IPS-11a (cell line): Measurements from ENCODE around the gene MMP14.
"Not testable (repeated sequence)": the region's sequence is repeated elsewhere in the genome, so short reads cannot be mapped to it uniquely, and the experiment has no call there.

ENCODE experiments used
- H3K4me3 ChIP-seq: one replicate; pipeline ENCODE4 v1.5.1; 2013; ENCODE audit warnings: low read depth, low read length, control low read depth

MMP14 gene

GRCh38 chr14:22856428-22856827, 20.0 kb downstream of the MMP14 start:
- no peak overlapping the region for H3K4me3 ChIP-seq

GRCh38 chr14:22860377-22860776, 24.0 kb downstream of the MMP14 start:
- H3K4me3 ChIP-seq = not testable (repeated sequence)

GRCh38 chr14:22861651-22862050, 25.3 kb downstream of the MMP14 start:
- no peak overlapping the region for H3K4me3 ChIP-seq

DNA sequence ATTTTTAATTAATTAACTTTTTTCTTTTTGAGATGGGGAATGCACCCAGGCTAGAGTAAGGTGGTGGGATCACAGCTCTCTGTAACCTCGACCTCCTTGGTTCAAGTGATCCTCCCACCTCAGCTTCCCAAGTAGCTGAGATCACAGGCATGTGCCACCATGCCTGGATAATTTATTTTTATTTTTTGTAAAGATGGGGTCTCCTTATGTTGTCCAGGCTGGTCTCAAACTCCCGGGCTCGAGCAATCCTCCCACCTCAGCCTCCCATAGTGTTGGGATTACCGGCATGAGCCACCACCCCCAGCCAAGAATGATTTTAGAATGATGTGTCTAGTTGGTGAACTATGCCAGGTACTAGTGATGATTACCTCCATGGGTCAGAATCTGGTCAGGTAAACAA, 28.6 kb downstream of the MMP14 start:
- H3K4me3 ChIP-seq = no peak overlapping the region

GRCh38 chr14:22865424-22866405, 29.3 kb downstream of the MMP14 start:
- H3K4me3 ChIP-seq = no peak overlapping the region

- H3K4me3 ChIP-seq = no peak overlapping the region
Observed at GRCh38 chr14:22866874-22867273, 30.5 kb downstream of the MMP14 start.

GRCh38 chr14:22870811-22871223, 34.4 kb downstream of the MMP14 start:
- H3K4me3 ChIP-seq = peak overlapping the region; percentile 84

- H3K4me3 ChIP-seq = peak within 1 kb of the TSS; percentile 84
Observed at GRCh38 chr14:22871224-22872032, 35.0 kb downstream of the MMP14 start, which contains the start of gene LRP10. LRP10 (plus strand) TSS chr14:22871740; CDS start chr14:22872304, 564 bp downstream.

DNA sequence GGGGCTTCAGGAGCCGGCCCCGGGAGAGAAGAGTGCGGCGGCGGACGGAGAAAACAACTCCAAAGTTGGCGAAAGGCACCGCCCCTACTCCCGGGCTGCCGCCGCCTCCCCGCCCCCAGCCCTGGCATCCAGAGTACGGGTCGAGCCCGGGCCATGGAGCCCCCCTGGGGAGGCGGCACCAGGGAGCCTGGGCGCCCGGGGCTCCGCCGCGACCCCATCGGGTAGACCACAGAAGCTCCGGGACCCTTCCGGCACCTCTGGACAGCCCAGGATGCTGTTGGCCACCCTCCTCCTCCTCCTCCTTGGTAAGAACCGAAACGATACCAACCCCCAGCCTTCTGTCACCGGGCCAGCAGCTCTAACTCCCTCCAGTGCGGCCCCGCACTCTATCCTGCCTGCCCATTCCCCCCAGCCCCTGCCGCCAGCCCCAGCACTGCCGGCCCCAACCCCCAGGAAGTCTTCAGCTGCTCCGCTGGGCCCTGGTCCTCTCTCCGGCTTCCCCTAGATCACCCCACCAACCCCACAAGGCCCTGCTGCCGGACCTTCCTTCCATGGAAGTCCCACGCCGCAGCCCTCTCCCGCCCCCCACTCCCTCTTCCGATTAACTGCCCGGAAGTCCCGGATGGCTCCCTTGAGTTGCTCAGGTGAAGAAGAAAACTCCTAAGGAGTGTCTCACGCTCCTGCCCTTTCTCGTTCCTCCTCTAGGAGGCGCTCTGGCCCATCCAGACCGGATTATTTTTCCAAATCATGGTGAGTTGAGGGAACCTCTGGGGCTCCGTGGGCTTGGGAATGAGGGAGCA, 35.8 kb downstream of the MMP14 start:
- peak overlapping the region; percentile 84 for H3K4me3 ChIP-seq

DNA sequence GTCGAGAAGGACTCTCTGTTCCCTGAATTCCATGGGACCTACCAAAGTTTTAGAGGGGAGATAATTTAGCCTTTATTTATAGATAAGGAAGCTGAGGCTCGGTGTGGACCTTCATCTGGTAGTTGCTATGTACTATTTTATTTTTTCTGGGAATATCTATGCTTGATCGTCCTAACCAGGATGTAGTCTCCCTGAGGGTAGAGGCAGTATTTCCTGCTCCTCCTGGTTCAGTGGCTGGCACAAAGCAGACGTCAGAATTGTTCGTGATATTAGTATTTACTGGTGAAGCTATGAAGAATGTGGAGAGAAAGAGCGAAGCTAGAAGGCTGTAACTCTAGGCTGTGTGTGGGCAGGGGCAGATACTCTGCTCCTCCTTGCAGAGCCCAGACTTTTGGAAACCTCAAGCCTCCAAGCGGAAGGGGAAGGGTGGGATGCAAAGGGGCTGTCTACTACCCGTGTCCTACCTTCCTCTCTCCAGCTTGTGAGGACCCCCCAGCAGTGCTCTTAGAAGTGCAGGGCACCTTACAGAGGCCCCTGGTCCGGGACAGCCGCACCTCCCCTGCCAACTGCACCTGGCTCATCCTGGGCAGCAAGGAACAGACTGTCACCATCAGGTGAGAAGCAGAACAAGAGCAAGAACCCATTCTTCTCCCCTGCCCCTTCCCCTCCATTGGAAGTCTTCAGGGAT, 36.6 kb downstream of the MMP14 start:
- H3K4me3 ChIP-seq = peak overlapping the region; percentile 84

DNA sequence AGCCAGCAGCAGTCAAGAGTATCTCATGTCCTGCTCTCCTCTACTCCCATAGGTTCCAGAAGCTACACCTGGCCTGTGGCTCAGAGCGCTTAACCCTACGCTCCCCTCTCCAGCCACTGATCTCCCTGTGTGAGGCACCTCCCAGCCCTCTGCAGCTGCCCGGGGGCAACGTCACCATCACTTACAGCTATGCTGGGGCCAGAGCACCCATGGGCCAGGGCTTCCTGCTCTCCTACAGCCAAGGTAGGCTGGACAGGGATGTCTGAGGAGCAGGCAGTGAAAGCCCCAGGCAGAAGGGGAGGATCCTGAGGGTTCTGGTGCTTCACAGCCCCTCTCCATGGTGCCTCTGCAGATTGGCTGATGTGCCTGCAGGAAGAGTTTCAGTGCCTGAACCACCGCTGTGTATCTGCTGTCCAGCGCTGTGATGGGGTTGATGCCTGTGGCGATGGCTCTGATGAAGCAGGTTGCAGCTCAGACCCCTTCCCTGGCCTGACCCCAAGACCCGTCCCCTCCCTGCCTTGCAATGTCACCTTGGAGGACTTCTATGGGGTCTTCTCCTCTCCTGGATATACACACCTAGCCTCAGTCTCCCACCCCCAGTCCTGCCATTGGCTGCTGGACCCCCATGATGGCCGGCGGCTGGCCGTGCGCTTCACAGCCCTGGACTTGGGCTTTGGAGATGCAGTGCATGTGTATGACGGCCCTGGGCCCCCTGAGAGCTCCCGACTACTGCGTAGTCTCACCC, 38.8 kb downstream of the MMP14 start:
- H3K4me3 ChIP-seq = no peak overlapping the region

- no peak overlapping the region for H3K4me3 ChIP-seq
Observed at GRCh38 chr14:22875748-22876319, 39.4 kb downstream of the MMP14 start.

GRCh38 chr14:22877000-22877501, 40.7 kb downstream of the MMP14 start:
- no peak overlapping the region for H3K4me3 ChIP-seq

- no peak overlapping the region for H3K4me3 ChIP-seq
Observed at GRCh38 chr14:22878271-22879246, 42.2 kb downstream of the MMP14 start.

DNA sequence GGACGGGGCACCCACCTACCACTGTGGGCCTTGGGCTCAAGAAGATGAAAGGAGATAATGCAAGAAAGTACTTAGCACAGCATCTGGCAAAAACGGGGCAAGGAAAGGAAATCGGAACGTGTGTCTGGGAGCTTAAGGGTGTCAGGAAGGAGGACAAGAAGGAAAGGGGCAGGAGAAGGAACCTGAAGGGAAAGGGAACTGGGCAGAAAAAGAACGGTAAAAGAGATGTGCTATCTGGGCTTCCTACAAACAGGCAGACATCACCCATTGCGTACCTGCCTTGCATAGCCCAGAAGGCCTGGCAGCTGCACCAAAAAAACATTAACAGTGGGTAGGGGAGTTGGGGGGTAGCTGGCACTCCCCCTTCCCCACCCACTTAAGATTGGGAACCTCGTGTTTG, 45.7 kb downstream of the MMP14 start:
- H3K4me3 ChIP-seq = no peak overlapping the region

DNA sequence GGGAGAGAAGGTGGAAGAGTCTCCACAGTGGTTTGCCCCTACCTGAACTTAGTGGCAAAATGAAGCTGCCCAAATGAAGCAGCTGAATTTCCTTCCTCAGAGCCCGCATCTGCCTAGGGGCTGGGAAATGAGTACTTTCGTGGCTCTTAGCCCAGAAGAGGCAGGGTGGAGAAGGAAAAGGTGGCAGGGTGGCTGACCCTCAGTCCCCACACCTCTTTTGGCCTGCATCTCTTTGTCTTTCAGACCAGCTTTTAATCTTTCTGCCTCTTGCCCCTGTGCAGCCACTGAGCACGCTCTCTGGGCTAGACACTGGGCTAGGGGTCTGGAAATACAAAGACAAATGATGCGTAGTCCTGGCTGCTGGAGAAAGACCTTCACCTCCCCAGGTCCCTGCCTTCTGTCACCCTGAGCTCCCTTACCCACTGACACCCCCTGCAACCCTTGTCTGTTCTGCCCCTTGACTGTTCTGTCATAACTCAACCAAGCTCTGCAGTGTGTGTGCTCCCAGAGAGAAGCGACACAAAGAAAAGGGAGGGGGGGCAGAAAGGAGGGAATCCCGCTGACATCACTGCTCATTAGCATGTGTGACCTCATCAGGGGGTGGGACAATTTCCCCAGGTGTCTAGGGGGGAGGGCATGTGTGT, 46.3 kb downstream of the MMP14 start:
- H3K4me3 ChIP-seq = no peak overlapping the region
